DMS153 treated with DMSO at 0.1 percent for 48 hours (cell line): Measurements from ENCODE around the gene PRAMEF2.
"Not testable (repeated sequence)": the region's sequence is repeated elsewhere in the genome, so short reads cannot be mapped to it uniquely, and the experiment has no call there.

ENCODE experiments used
- DNase-seq: peaks from one replicate; lab custom pipeline; 2025; ENCODE audit not compliant: unreplicated experiment; lab: John Stamatoyannopoulos, UW

The PRAMEF2 gene

GRCh38 chr1:12856786-12857185 is at the start of gene PRAMEF2:
PRAMEF2 (plus strand) TSS chr1:12857086; CDS start chr1:12859010, 1,924 bp downstream.
- not testable (repeated sequence) for DNase-seq

- DNase-seq = no peak
Observed at GRCh38 chr1:12809933-12810332, 47.0 kb upstream of the PRAMEF2 start.

- no peak for DNase-seq
Observed at GRCh38 chr1:12810691-12811408, 46.0 kb upstream of the PRAMEF2 start.

GRCh38 chr1:12811409-12811784 is 45.5 kb upstream of the PRAMEF2 start:
- DNase-seq = no peak

GRCh38 chr1:12819061-12819460 is 37.8 kb upstream of the PRAMEF2 start:
- not testable (repeated sequence) for DNase-seq

GRCh38 chr1:12831310-12831709 is 25.6 kb upstream of the PRAMEF2 start, which contains the start of gene PRAMEF11:
PRAMEF11 (minus strand) TSS chr1:12831410; CDS start chr1:12828789, 2,621 bp downstream.
- DNase-seq = not testable (repeated sequence)

- DNase-seq = not testable (repeated sequence)
Observed at GRCh38 chr1:12833251-12833650, 23.6 kb upstream of the PRAMEF2 start.

- DNase-seq = not testable (repeated sequence)
Observed at GRCh38 chr1:12848620-12849019, 8.3 kb upstream of the PRAMEF2 start, which contains the start of gene HNRNPCL1. HNRNPCL1 (minus strand) TSS chr1:12848720; CDS start chr1:12848289, 431 bp downstream.

GRCh38 chr1:12851779-12852178 is 5.1 kb upstream of the PRAMEF2 start:
- DNase-seq = no peak

- DNase-seq = not testable (repeated sequence)
Observed at GRCh38 chr1:12863131-12863880, 6.4 kb downstream of the PRAMEF2 start.

- not testable (repeated sequence) for DNase-seq
Observed at GRCh38 chr1:12878453-12878852, 21.6 kb downstream of the PRAMEF2 start.

GRCh38 chr1:12886101-12886500 is 29.2 kb downstream of the PRAMEF2 start, which contains the start of gene PRAMEF4:
PRAMEF4 (minus strand) TSS chr1:12886201; CDS start chr1:12883394, 2,807 bp downstream.
- DNase-seq = not testable (repeated sequence)

GRCh38 chr1:12898170-12898569 is 41.3 kb downstream of the PRAMEF2 start, which contains the start of gene PRAMEF10:
PRAMEF10 (minus strand) TSS chr1:12898270; CDS start chr1:12895847, 2,423 bp downstream.
- DNase-seq = not testable (repeated sequence)

- DNase-seq = not testable (repeated sequence)
Observed at GRCh38 chr1:12899186-12899585, 42.3 kb downstream of the PRAMEF2 start.

GRCh38 chr1:12903793-12904572 is 47.1 kb downstream of the PRAMEF2 start:
- not testable (repeated sequence) for DNase-seq
